HG02588 (cell line): ENCODE measurements around the gene OLFML3.
"Not testable (repeated sequence)": the region's sequence is repeated elsewhere in the genome, so short reads cannot be mapped to it uniquely, and the experiment has no call there.

Source experiments
- ATAC-seq: cut with Tn5 transposase; IDR thresholded peaks from one replicate; pipeline ENCODE4 v1.9.1; 2021; ENCODE audit warnings: mild to moderate bottlenecking, moderate library complexity; ENCODE audit not compliant: unreplicated experiment

OLFML3 gene

GRCh38 chr1:113948151-113948550, 31.1 kb upstream of the OLFML3 start:
- not testable (repeated sequence) for ATAC-seq

DNA sequence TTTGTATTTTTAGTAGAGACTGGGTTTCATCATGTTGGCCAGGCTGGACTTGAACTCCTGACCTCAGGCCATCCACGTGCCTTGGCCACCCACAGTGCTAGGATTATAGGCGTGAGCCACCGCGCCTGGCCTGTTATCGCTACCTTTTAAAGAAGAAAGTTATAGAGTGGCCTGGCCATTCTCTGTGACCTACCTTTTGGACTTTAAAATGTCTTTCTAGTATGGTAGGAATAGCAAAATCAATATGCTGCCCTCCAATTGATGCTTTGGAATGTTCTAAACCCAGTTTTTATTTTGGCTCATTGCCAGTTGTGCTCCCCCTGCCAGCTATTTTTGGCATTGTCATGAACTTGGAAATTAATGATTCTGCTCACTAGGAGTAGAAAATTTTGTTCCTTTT, 30.3 kb upstream of the OLFML3 start:
- ATAC-seq = no peak

GRCh38 chr1:113950908-113951307, 28.4 kb upstream of the OLFML3 start:
- no peak for ATAC-seq

DNA sequence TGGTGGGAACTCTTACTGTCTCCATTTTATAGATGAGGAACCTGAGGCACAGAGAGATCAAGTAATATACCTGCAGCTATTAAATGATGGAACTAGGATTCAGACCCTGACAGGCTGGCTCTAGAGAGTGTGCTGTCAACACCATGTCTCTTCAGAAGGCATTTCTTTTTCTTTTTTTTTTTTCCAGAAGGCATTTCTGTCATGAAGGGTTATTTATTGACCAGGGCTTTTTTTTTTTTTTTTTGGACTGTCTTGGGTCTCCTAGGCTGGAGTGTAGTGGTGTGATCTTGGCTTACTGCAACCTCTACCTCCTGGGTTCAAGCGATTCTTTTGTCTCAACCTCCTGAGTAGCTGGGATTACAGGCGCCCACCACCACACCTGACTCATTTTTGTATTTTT, 27.6 kb upstream of the OLFML3 start:
- ATAC-seq = no peak

DNA sequence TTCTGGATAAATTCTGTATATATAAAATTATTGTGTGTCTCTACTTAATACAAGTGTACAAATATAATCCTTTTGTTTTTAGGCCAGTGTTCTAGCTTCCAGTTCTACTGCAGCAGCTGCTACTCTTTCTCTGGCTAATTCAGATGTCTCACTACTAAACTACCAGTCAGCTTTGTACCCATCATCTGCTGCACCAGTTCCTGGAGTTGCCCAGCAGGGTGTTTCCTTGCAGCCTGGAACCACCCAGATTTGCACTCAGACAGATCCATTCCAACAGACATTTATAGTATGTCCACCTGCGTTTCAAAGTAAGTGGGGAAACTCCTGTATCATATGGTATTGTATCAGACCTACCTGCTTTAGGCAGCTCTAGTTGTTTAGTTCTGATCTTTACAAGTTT, 21.3 kb upstream of the OLFML3 start:
- ATAC-seq = no peak

DNA sequence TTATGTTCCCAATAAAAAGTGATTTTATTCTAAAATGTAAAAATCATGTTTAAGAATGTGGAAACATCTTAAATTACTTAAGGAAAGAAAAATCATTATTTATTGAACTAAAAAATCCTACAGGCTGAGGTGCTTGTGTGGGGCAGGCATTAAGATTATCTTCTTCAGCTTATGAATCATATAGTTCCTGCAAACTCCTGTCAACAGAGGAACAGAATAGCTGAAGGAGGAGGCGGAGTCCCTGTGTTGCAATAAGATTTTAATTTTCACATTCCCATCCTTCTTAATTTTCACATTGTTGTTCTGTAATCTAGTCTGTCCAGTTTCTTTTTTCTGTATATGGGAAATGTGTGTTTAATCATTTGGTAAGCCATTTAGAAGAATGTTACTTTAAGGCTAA, 20.6 kb upstream of the OLFML3 start:
- ATAC-seq = no peak

DNA sequence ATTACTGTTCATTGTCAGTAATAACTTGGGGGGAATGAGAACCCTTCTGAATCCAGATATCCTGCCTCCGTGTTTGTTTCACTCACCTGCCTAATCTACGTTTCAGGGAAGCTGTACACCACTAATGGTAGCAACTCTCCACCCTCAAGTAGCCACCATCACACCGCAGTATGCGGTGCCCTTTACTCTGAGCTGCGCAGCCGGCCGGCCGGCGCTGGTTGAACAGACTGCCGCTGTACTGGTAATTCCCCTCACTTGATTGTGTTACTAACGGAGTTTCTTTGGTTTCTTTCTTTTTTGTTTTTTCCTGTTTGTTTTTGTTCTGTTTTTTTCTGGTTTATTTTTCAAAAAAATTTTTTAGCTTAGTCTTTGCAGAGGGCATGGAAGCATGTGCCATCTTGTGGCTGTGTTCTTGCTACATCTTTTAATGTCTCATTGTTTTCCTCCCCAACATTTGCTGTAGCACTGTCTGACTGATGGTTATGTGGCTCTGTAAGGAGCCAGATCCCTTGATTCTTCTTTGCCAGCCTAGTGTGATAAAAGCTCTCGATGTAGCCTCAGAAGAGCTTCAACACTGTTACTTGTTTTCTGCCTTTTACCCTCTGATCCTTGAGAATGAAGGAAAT, 15.9 kb upstream of the OLFML3 start:
- ATAC-seq = no peak

DNA sequence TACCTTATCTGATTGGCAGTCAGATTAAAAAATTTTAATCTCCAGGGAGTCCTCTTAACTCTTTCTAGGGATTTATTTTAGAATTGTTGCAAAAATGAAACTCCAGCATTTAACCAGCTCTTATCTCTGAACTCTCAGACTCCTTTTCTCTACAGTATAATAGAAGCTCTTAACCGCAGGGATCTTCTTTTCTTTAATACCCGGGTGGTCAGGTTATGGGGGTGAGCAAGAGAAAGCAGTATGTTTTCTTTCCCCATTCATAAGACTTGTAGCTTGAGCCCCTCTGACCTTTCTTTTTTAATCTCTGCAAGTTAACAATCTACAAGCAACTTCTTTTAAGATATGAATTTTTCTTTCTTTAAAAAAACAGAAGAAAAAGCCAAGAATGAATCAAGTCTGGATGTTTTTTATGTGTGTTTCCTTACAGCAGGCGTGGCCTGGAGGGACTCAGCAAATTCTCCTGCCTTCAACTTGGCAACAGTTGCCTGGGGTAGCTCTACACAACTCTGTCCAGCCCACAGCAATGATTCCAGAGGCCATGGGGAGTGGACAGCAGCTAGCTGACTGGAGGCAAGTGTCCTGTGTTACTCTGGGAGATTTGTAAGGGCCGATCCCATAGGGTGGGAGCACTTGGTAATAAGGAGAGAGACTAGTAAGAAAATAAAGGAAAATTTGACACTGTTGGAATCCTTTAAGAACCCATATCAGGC, 13.4 kb upstream of the OLFML3 start:
- ATAC-seq = no peak

GRCh38 chr1:113972954-113973353, 6.3 kb upstream of the OLFML3 start:
- no peak for ATAC-seq

DNA sequence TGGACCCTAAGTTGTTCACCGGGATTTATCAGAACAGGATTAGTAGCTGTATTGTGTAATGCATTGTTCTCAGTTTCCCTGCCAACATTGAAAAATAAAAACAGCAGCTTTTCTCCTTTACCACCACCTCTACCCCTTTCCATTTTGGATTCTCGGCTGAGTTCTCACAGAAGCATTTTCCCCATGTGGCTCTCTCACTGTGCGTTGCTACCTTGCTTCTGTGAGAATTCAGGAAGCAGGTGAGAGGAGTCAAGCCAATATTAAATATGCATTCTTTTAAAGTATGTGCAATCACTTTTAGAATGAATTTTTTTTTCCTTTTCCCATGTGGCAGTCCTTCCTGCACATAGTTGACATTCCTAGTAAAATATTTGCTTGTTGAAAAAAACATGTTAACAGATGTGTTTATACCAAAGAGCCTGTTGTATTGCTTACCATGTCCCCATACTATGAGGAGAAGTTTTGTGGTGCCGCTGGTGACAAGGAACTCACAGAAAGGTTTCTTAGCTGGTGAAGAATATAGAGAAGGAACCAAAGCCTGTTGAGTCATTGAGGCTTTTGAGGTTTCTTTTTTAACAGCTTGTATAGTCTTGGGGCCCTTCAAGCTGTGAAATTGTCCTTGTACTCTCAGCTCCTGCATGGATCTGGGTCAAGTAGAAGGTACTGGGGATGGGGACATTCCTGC, 3.9 kb upstream of the OLFML3 start:
- no peak for ATAC-seq

- no peak for ATAC-seq
These were observed 2.5 kb upstream of the OLFML3 start for GRCh38 chr1:113976609-113977278.

- ATAC-seq = no peak
These were observed 1.4 kb upstream of the OLFML3 start for GRCh38 chr1:113977906-113978305.

DNA sequence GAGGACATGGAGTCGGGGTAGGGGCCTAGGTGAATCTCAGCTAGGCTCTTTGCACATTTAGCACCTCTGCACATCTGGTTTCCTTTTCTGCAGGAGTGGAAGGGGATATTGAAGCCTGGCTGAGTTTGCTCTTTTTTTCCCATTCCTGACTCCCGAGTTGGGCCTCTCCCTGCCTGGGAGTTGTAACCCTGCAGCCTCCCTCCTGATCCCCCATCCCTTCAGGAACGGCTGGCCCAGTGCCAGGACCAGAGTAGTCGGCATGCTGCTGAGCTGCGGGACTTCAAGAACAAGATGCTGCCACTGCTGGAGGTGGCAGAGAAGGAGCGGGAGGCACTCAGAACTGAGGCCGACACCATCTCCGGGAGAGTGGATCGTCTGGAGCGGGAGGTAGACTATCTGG, 836 bp downstream of the OLFML3 start:
- ATAC-seq = no peak

- no peak for ATAC-seq
These were observed 3.0 kb downstream of the OLFML3 start for GRCh38 chr1:113981962-113982931.

GRCh38 chr1:113982949-113983348, 3.7 kb downstream of the OLFML3 start:
- ATAC-seq = no peak

GRCh38 chr1:113983391-113983790, 4.1 kb downstream of the OLFML3 start:
- no peak for ATAC-seq

DNA sequence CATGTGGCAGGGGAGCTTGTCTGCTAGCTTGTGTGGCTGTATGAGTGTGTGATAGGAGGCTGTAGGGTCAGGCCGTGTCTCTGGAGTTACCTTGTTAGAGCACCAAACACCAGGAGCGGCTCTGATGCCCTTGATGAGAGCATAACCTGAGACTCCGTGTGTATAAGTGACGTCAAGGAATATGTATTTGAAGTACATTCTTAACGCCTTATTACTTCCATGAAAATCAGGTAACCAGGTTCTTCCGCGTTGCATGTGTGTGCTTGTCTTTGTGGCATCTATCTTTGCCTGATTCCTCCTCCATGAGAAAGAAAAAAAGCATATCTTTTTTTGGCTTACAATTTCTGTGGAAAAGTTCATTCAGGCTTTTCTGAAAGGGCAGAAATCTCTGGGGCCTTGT, 4.6 kb downstream of the OLFML3 start:
- no peak for ATAC-seq

GRCh38 chr1:113984710-113985109, 5.4 kb downstream of the OLFML3 start:
- no peak for ATAC-seq

- no peak for ATAC-seq
These were observed 7.5 kb downstream of the OLFML3 start for GRCh38 chr1:113986802-113987201.

DNA sequence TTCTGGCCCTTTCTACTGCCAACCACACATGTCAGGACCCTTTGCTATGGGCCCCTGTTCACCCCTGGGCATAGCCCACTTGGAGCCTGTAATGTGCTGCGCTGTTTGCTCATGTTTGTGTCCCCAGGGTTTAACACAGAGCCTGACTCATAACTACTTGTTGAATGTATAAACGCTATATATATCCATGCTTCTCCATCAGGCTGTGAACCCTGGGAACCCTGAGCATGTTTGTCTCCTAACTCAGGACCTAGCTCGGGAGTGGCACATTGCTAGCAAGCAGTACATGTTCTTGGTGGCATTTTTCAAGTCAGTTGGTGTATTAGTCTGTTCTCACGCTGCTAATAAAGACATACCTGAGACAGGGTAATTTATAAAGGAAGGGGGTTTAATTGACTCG, 8.0 kb downstream of the OLFML3 start:
- ATAC-seq = no peak

DNA sequence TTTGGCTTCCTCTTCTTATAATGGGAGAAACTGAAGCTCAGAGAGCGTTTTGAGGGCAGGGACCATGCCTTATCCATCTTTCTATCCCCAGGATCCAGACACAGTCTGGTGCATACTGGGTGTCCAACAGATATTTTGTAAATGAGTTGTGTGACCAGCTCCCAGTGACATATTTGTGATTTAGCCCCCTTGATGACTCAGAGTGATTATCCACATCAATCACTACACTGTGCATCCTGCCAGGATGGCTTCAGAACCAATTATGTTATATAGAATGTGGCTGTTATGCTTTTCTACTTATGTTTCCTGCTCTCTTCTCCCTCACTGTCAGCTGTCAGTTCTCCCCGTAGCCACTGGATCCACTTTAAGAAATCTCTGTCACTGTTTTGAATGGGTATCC, 11.3 kb downstream of the OLFML3 start:
- no peak for ATAC-seq
